H1 (cell line): ENCODE data around the gene TACC2. TPM values are rescaled to one million over a fixed set of nuclear protein-coding genes. Genes with fewer than 3 reads are reported as not detected.

Experiments
- CTCF ChIA-PET: fragments of 300-600 bp; sonication (Branson Sonifier 250); formaldehyde crosslinking; loops from one replicate; lab custom pipeline; 2021; ENCODE audit not compliant: partially characterized antibody; lab: Charles Lee
- POLR2A ChIA-PET: fragments of 300-600 bp; sonication (Branson Sonifier 250); formaldehyde crosslinking; loops from one replicate; lab custom pipeline; 2021; ENCODE audit warnings: inconsistent platforms; ENCODE audit not compliant: partially characterized antibody; lab: Charles Lee
- DNase-seq, 2 experiments: peaks; one replicate each; pipeline versions ENCODE4 v3.0.0 to v3.0.0-alpha.2; 2010 to 2022; ENCODE audit warnings: low spot score in 2 of 2, low read depth in 1 of 2, mixed read lengths in 1 of 2
- FAIRE-seq: peaks from 2 replicates; lab custom pipeline; 2011; peaks lifted over from hg19 to GRCh38; lab: Jason Lieb, UNC
- H2AFZ ChIP-seq: 2 replicates; pipeline ENCODE4 v1.8.1; 2012; ENCODE audit warnings: low read length, inconsistent platforms
- H2AK5ac ChIP-seq: 2 replicates; pipeline ENCODE4 v1.6.1; 2013; ENCODE audit warnings: low read depth, low read length
- H2BK120ac ChIP-seq: replicated peaks from 2 replicates; pipeline ENCODE3; 2013; ENCODE audit warnings: low read depth, low read length, inconsistent platforms
- H2BK12ac ChIP-seq: 2 replicates; pipeline ENCODE4 v1.6.1; 2013; ENCODE audit warnings: low read depth, low read length
- H2BK15ac ChIP-seq: 2 replicates; pipeline ENCODE4 v1.6.1; 2013; ENCODE audit warnings: low read length
- H2BK20ac ChIP-seq: 2 replicates; pipeline ENCODE4 v1.6.1; 2013; ENCODE audit warnings: low read length
- H2BK5ac ChIP-seq: 2 replicates; pipeline ENCODE4 v1.6.1; 2013; ENCODE audit warnings: low read depth, low read length
- H3K14ac ChIP-seq: 2 replicates; pipeline ENCODE4 v1.6.1; 2013; ENCODE audit warnings: inconsistent platforms; ENCODE audit not compliant: insufficient read length
- H3K18ac ChIP-seq: 2 replicates; pipeline ENCODE4 v1.6.1; 2013; ENCODE audit warnings: low read length; ENCODE audit errors: extremely low read depth
- H3K23ac ChIP-seq: 2 replicates; pipeline ENCODE4 v1.6.1; 2013; ENCODE audit warnings: inconsistent platforms; ENCODE audit not compliant: insufficient read length
- H3K23me2 ChIP-seq: 2 replicates; pipeline ENCODE4 v1.6.1; 2013; ENCODE audit warnings: low read depth, low read length
- H3K27ac ChIP-seq: 2 replicates; pipeline ENCODE4 v1.6.1; 2011; ENCODE audit warnings: low read depth, low read length, inconsistent platforms
- H3K27me3 ChIP-seq, 4 experiments: replicated peaks in 1 of 4; 1 replicate in 1 of 4; 2 replicates in 3 of 4; pipeline versions ENCODE4 v1.6.1 to v1.8.1; 2011 to 2013; ENCODE audit warnings: low read length in 3 of 4, mild to moderate bottlenecking in 3 of 4, inconsistent platforms in 2 of 4, mixed read lengths in 2 of 4, moderate library complexity in 1 of 4; ENCODE audit not compliant: control insufficient read depth in 3 of 4, insufficient read depth in 3 of 4; ENCODE audit errors: extremely low read depth in 1 of 4
- H3K36me3 ChIP-seq, 4 experiments: 2 replicates each; pipeline versions ENCODE4 v1.6.1 to v1.8.1; 2011 to 2013; ENCODE audit warnings: mild to moderate bottlenecking in 4 of 4, low read length in 3 of 4, moderate library complexity in 2 of 4, control low read depth in 1 of 4, inconsistent platforms in 1 of 4; ENCODE audit not compliant: insufficient read depth in 4 of 4, control insufficient read depth in 2 of 4
- H3K4ac ChIP-seq: replicated peaks from 2 replicates; pipeline ENCODE3; 2013; ENCODE audit warnings: low read length, low read depth, mixed read lengths, inconsistent platforms; ENCODE audit not compliant: insufficient read length
- H3K4me1 ChIP-seq, 4 experiments: replicated peaks in 1 of 4; 1 replicate in 1 of 4; 2 replicates in 3 of 4; pipeline versions ENCODE4 v1.6.1 to v1.8.1; 2011 to 2013; ENCODE audit warnings: low read length in 3 of 4, inconsistent platforms in 2 of 4, mixed read lengths in 1 of 4; ENCODE audit not compliant: insufficient read depth in 4 of 4, control insufficient read depth in 3 of 4
- H3K4me2 ChIP-seq, 2 experiments: 2 replicates each; pipeline versions ENCODE4 v1.6.1 to v1.8.1; 2011 to 2013; ENCODE audit warnings: low read depth in 2 of 2, low read length in 2 of 2, control low read depth in 1 of 2, inconsistent platforms in 1 of 2, mild to moderate bottlenecking in 1 of 2; ENCODE audit not compliant: insufficient read depth in 1 of 2
- H3K4me3 ChIP-seq, 4 experiments: fragments of 200-600, 300-600 bp in 1 of 4; sonication (generic), shearing (Covaris generic), sonication (Bioruptor Twin) in 1 of 4; 2 replicates each; pipeline versions ENCODE4 v1.5.1 to v1.8.1; 2011 to 2016; ENCODE audit warnings: low read length in 4 of 4, low read depth in 3 of 4, control low read depth in 2 of 4, inconsistent platforms in 2 of 4, mild to moderate bottlenecking in 2 of 4, mixed read lengths in 1 of 4, moderate library complexity in 1 of 4; ENCODE audit not compliant: insufficient read depth in 2 of 4; ENCODE audit errors: extremely low read depth in 1 of 4
- H3K56ac ChIP-seq: replicated peaks from 2 replicates; pipeline ENCODE3; 2013; ENCODE audit warnings: low read depth, mild to moderate bottlenecking, mixed read lengths, low read length, inconsistent platforms; ENCODE audit not compliant: insufficient read length
- H3K79me1 ChIP-seq: 2 replicates; pipeline ENCODE4 v1.6.1; 2013; ENCODE audit warnings: low read depth, low read length, control low read depth
- H3K79me2 ChIP-seq, 2 experiments: 2 replicates each; pipeline versions ENCODE4 v1.6.1 to v1.8.1; 2012 to 2013; ENCODE audit warnings: low read length in 2 of 2, mild to moderate bottlenecking in 2 of 2, inconsistent platforms in 1 of 2; ENCODE audit not compliant: insufficient read depth in 2 of 2, control insufficient read depth in 1 of 2
- H3K9ac ChIP-seq, 4 experiments: replicated peaks in 1 of 4; 1 replicate in 1 of 4; 2 replicates in 3 of 4; pipeline versions ENCODE4 v1.6.1 to v1.8.1; 2011 to 2013; ENCODE audit warnings: low read depth in 3 of 4, low read length in 3 of 4, control low read depth in 2 of 4, mild to moderate bottlenecking in 2 of 4, moderate library complexity in 2 of 4, inconsistent platforms in 1 of 4; ENCODE audit errors: extremely low read depth in 1 of 4
- H3K9me3 ChIP-seq, 2 experiments: 2 replicates each; pipeline versions ENCODE4 v1.6.1 to v1.8.1; 2012 to 2013; ENCODE audit warnings: mild to moderate bottlenecking in 2 of 2, moderate library complexity in 2 of 2, control low read depth in 1 of 2, inconsistent platforms in 1 of 2, low read depth in 1 of 2, low read length in 1 of 2, mixed read lengths in 1 of 2; ENCODE audit not compliant: insufficient read depth in 2 of 2
- H4K20me1 ChIP-seq, 2 experiments: replicated peaks in 1 of 2; 2 replicates each; pipeline versions ENCODE3 to v1.8.1; 2011 to 2013; ENCODE audit warnings: inconsistent platforms in 2 of 2, low read length in 2 of 2, mild to moderate bottlenecking in 1 of 2; ENCODE audit not compliant: insufficient read depth in 2 of 2, control insufficient read depth in 1 of 2
- H4K5ac ChIP-seq: 2 replicates; pipeline ENCODE4 v1.6.1; 2013; ENCODE audit warnings: low read length, low read depth, mixed read lengths, inconsistent platforms; ENCODE audit not compliant: insufficient read length
- H4K8ac ChIP-seq: 2 replicates; pipeline ENCODE4 v1.8.0; 2013; ENCODE audit warnings: mild to moderate bottlenecking, moderate library complexity, low read length, inconsistent platforms; ENCODE audit not compliant: insufficient read depth; ENCODE audit errors: extremely low read depth
- H4K91ac ChIP-seq: replicated peaks from 2 replicates; pipeline ENCODE3; 2013; ENCODE audit warnings: low read length, mixed read lengths, inconsistent platforms; ENCODE audit not compliant: insufficient read length
- FOSL1 ChIP-seq: IDR thresholded peaks from 2 replicates; pipeline ENCODE4 v1.6.1; 2011; ENCODE audit warnings: mild to moderate bottlenecking, low read depth, low read length, moderate library complexity; ENCODE audit not compliant: insufficient read depth
- KDM1A ChIP-seq: fragments of 200-600, 300-600 bp; sonication (generic); IDR thresholded peaks from 2 replicates; pipeline ENCODE4 v1.7.1; 2016; ENCODE audit warnings: mild to moderate bottlenecking, low read length, borderline replicate concordance
- KDM5A ChIP-seq: fragments of 200-600 bp; IDR thresholded peaks from 2 replicates; pipeline ENCODE4 v1.7.1; 2012; ENCODE audit warnings: mild to moderate bottlenecking, low read length, inconsistent platforms, mixed read lengths
- RXRA ChIP-seq: IDR thresholded peaks from 2 replicates; pipeline ENCODE4 v1.6.1; 2011; ENCODE audit warnings: low read depth, mild to moderate bottlenecking, low read length, moderate library complexity; ENCODE audit not compliant: insufficient read depth
- WGBS, 2 experiments: shearing (Covaris generic) in 1 of 2; methylation state at CpG; one replicate each; pipeline versions ENCODE4 v1.1.6 to v1.1.7; 2013 to 2015; ENCODE audit warnings: low lambda C conversion rate in 2 of 2, mixed read lengths in 2 of 2, inconsistent platforms in 1 of 2, low coverage in 1 of 2, missing lambda C conversion rate in 1 of 2; ENCODE audit not compliant: insufficient replicate concordance in 2 of 2, insufficient coverage in 1 of 2, insufficient read length in 1 of 2; ENCODE audit errors: extremely low coverage in 1 of 2, missing lambda C conversion rate in 1 of 2; 5-methylcytosine and 5-hydroxymethylcytosine counted together
- polyA plus RNA-seq, 7 experiments: library from polyadenylated mRNA; depleted of rRNA in 3 of 7; stranded (reverse) in 5 of 7; unstranded in 2 of 7; fragments of >200 nt in 5 of 7; fragments of 200-250 nt in 2 of 7; gene quantifications; 1 replicate in 5 of 7; 2 replicates in 1 of 7; 4 replicates in 1 of 7; pipeline versions ENCODE4 v1.2.1 to v1.2.3, GENCODE V29; 2011 to 2013; ENCODE audit warnings: missing spikeins in 2 of 7, mixed read lengths in 2 of 7
- total RNA-seq: library from RNA; stranded (reverse); fragmentation: NEBNext Ultra II Directional; extraction: Animal tissue kit (Norgen Biotek cat#: 25700); gene quantifications from 2 replicates; pipeline ENCODE4 v1.2.1, GENCODE V29; 2021

Gene TACC2
- total and polyA plus RNA-seq, 2 of the 8 experiments (the other 6 are each of a cell fraction or from before 2014, with no cell fraction given): 21.2 to 46.6 TPM

GRCh38 chr10:122263971-122264370 lies 275.0 kb downstream of the TACC2 start:
- no peak overlapping the region for H3K23ac ChIP-seq
- peaks cover 0 to 3% (median 2%) of the 10 kb centered on the region in 4 experiments; a peak in 3 of 7 replicates for H3K4me1 ChIP-seq
- H3K27me3 ChIP-seq: no peaks in the 10 kb centered on the region
- no peak overlapping the region for H3K4me2 ChIP-seq
- H3K4ac ChIP-seq: no peak overlapping the region
- H3K79me1 ChIP-seq: no peaks in the 10 kb centered on the region
- POLR2A ChIA-PET: no interaction called here
- no peak overlapping the region for H2AK5ac ChIP-seq
- no peak overlapping the region for H2BK120ac ChIP-seq
- 80% methylated on average over 1 of the region's 1 CpG; no CpG with 5 or more reads in 1 of the 2 experiments for WGBS, 2 experiments
- H3K14ac ChIP-seq: no peak overlapping the region
- H3K27ac ChIP-seq: no peak overlapping the region
- H3K36me3 ChIP-seq: 0 out of 8 replicates have a peak, but pooled peaks cover 0 to 3% (median 0%) of the 10 kb centered on the region in 4 experiments
- peaks cover 0 to 2% of the 10 kb centered on the region in 2 experiments for H4K20me1 ChIP-seq
- H2AFZ ChIP-seq: no peak overlapping the region
- H3K56ac ChIP-seq: no peak overlapping the region
- no peak overlapping the region for H3K9ac ChIP-seq
- H2BK5ac ChIP-seq: no peak overlapping the region
- H3K23me2 ChIP-seq: no peaks in the 10 kb centered on the region
- no peak overlapping the region for H2BK12ac ChIP-seq
- H4K5ac ChIP-seq: no peak overlapping the region
- H4K8ac ChIP-seq: no peak overlapping the region
- peaks cover 0 to 3% of the 10 kb centered on the region in 2 experiments; a peak in 3 of 4 replicates for H3K9me3 ChIP-seq
- no peak overlapping the region for H3K4me3 ChIP-seq
- no peak overlapping the region for H2BK15ac ChIP-seq
- no peak overlapping the region for H3K18ac ChIP-seq
- no peaks in the 10 kb centered on the region for H3K79me2 ChIP-seq
- H4K91ac ChIP-seq: no peak overlapping the region
- no peak for TF ChIP-seq KDM1A
- no peak for TF ChIP-seq FOSL1
- TF ChIP-seq KDM5A: no peak
- no peak for TF ChIP-seq RXRA
- TF ChIP-seq, all 59 proteins: peak for 0
- DNase-seq: no peak
- no peak overlapping the region for H2BK20ac ChIP-seq
- no peak for FAIRE-seq
- CTCF ChIA-PET: interaction anchor here (0.7 to 1.3 kb wide), 3 partner anchors 9 to 171 kb away, joined by 3 read pairs; no protein-coding TSS in a partner anchor
